NCI-H526 (cell line): ENCODE measurements around the gene BST2.
A peak's percentile ranks its signal among the peaks of the same experiment; 100 is the strongest.

Experiments used
- DNase-seq, 2 experiments: peaks; one replicate each; lab custom pipeline; 2025; lab: John Stamatoyannopoulos, UW

Gene BST2

DNA sequence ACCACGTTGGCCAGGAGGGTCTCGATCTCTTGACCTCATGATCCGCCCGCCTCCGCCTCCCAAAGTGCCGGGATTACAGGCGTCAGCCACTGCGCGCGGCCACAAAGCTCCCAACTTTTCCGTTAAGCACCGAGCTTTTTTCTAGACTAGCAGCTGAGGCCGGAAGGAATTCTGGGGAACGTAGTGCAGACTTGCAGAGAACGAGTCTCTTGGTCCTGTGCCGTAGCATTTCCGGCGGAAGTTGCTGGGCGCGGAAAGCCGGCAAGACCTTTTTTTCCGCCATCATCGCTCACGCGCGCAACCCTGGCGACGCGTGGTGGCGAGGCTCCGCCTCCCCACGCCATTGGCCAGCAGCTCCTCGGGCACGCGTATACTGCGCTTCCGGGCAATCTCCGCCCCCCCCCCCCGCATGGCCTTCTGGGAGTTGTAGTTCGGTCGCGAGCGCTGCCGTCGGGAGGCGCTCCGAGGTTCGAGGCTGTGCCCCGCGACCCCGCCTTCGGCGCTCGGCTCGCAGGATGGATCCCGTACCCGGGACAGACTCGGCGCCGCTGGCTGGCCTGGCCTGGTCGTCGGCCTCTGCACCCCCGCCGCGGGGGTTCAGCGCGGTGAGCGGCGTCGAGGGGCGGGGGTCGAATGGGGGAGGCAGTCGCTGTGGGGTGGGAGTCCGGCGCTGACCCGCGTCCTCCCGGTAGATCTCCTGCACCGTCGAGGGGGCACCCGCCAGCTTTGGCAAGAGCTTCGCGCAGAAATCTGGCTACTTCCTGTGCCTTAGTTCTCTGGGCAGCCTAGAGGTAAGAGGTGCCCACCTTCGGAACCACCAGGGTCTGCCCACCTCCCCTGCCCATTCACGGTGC, 14.4 kb upstream of the BST2 start, which contains the start of gene MVB12A:
Gene MVB12A, plus strand, starts transcription at position 427 of the 854 bp plus-strand sequence. Its CDS starts 89 bp downstream, at position 516.
- peak; percentile 91 to 96 for DNase-seq

DNA sequence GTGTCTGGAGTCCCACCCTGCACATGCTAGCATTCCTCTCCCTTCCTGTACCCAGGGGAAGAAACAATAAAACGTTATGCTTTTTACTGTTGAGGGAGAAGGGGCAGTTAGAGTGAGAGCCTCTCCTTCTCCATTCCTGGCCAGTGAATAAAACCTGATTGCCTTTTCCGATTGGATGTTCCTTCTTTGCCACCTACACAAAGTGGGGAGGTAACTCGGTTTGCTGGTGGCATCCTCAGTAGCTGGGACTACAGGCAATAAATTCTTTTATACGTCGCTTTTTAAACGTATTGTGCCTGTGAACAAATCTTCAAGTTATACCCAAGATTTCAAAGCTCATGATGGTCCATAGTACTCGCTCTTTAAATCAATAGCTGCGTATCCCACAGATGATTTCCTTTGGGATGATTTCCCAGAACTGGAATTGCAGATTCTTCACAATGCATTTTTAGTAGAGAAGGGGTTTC, 13.8 kb upstream of the BST2 start:
- DNase-seq, result no peak

DNA sequence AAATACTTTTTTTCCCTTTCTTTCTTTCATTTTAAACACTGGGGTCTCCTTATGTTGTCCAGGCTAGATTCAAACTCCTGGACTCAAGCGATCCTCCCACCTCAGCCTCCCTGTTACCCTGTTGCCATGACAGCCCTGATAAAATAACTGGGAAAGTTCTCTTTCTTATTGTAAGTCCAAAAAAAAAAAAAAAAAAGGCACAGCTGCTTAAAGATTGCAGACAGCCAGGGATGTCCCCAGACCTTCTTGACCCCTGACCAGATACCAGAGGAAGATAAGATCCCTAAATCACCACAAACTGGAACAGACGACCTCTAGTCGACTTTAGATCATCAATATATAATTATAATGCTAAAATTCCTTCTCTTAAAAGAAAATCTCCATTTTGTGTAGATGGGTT, 13.3 kb upstream of the BST2 start:
- no peak for DNase-seq

DNA sequence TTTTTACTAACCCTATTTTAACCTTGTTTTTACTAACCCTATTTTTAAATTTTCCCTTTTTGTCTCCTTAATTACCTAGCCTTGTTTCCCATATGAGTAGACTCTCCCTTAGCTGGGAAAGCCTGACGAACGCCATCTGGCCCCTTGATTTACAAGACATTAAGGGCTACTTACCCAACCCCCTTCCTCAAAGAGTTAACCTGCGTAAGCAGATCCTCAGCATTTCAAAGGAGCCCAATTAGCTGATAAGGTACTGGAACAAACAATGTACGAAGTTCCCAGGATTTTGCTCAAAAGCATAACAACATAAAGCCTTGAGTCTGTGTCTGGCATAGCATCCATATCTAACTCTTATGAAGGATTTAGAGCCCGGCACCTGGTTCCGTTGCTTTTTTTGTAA, 9.7 kb upstream of the BST2 start:
- DNase-seq, result no peak

DNA sequence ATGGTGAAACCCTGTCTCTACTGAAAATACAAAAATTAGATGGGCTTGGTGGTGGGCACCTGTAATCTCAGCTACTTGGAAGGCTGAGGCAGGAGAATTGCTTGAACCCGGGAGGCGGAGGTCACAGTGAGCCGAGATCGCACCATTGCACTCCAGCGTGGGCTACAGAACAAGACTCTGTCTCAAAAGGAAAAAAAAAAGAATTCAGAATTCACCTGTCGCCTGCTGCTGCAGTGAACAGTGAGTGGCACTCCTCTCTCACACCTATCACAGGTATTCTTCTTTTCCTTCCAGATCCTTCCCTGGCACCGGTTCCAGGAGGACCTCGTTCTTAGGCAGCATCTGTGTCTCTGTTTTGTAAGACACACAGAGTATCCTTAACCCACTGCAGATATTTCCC, 8.7 kb upstream of the BST2 start:
- no peak for DNase-seq

DNA sequence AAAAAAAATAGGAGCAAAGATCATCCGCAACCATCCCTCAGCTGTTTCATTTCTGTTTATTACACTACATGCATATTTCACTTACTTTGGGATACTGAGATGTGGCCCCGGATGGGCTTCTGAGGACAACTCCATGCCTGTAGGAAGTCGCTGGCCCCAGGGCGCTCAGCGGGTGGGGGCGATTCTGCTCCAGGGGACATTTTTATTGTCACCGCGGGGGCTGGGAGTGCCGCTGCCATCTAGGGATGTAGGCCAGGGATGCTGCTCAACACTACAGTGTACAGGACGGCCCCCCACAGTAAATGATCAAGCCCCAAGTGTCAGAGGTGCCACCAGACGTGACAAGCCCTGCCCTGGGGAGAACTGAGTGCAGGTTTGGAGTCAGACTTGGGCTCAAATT, 6.4 kb upstream of the BST2 start:
- DNase-seq, result no peak

DNA sequence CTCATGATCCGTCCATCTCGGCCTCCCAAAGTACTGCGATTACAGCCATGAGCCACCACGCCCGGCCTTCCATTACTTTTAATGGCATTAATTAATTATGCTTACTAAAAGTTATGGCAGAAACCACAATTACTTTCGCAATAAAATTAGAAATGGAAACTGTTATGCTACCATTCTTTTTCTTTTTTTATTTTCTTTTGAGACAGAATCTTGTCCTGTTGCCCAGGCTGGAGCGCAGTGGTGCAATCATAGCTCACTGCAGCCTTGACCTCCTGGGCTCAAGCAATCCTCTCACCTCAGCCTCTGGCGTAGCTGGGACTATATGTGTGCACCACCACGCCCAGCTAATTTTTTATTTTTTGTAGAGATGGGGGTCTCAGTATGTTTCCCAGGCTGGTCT, 4.6 kb upstream of the BST2 start:
- DNase-seq, result no peak

DNA sequence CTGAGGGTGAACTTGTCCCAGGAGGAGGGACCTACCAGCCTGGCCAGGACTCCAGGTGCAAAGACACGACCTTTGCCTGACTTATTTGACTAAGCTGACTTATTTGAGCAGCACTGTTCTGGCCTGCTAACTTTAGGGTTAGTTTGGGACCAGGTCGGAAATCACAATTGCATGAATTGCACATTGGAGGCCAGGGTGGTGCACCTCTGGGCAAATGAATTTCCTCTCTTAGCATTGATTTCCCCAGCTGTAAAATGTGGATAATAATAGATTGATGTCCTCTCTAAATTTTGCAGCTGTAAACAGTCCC, 1.4 kb upstream of the BST2 start:
- peak in 1 of 2 experiments; percentile 10 for DNase-seq

DNA sequence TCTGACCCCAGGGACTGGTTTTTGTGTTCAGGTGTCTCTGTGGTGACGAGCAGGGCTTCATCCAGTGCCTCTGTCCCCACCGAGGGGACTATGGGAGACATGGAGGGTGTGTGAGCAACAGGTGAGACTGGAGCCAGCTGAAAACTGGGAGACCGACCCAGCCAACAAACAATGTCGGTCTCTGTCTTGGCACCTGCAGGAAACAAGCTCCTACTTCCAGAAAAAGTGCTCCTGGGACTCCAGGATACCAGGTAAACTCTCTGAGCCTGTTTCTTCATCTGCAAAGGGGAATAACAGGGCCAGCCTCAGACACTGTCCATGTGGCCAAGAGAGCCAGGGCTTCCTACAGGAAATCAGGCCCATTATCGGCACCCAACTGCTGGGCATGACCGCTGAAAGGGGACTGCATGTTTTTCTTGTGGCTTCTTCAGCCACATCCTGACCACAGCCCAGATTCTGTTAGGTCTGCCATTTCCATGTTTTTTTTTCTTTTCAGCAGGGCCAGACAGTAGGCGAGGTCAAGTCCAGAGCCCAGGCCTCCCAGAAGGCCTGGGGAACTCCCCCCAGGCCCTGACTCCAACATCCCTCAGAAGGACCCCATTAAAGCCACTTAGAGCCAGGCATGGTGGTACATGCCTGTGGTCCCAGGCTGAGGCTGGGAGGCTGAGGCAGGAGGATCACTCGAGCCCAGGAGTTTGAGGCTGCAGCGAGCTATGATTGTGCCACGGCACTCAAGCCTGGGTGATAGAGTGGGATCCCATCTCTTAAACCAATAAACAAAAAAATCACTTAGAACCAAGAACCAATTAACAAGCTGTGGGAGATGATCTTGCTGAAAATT, 836 bp upstream of the BST2 start:
- DNase-seq, result no peak

DNA sequence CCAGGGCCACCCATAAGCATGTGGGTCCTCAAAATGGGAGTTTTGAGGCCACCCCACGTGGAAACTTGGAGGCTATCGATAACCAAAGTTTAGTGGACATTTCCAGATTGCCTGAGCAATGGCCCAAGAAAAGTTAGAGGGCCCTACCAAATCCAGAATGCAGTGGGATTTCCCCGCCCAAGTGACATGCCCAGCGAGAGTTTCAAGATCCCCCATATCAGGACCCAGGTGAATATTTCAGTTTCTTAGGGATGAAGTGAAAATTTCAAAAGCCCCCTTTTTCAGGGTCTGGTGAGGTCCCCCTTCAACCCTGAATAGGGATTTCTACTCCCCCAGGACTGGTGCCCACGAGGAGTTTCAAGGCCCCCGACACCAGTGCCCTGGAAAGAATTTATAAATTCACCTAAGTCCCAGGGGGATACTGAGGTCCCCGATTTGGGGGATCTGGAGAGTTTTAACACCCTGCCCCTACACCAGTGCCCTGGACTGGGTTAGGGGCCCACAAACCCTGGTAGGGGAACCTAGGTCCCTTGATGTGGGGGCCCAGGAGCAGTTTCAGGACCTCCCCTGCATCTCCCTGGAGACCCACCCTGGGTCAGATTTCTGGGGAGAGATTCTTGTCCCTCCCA, 695 bp downstream of the BST2 start:
- no peak for DNase-seq

DNA sequence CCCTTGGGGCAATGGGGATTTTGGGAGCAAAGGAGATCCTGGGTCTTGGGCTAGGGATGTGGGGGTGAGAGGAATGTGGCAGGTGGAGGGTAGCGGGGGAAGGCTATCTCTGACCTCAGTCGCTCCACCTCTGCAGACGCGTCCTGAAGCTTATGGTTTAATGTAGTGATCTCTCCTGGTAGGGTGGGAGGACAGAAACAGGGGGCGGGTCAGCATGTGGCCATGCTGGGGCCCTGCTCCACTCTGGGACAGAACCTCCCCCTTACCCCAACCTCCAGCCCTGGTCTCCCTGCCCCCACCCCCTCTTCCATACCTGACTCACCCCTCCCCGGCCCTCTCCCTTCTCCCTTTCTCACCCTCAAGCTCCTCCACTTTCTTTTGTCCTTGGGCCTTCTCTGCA, 1.4 kb downstream of the BST2 start:
- DNase-seq, result no peak

DNA sequence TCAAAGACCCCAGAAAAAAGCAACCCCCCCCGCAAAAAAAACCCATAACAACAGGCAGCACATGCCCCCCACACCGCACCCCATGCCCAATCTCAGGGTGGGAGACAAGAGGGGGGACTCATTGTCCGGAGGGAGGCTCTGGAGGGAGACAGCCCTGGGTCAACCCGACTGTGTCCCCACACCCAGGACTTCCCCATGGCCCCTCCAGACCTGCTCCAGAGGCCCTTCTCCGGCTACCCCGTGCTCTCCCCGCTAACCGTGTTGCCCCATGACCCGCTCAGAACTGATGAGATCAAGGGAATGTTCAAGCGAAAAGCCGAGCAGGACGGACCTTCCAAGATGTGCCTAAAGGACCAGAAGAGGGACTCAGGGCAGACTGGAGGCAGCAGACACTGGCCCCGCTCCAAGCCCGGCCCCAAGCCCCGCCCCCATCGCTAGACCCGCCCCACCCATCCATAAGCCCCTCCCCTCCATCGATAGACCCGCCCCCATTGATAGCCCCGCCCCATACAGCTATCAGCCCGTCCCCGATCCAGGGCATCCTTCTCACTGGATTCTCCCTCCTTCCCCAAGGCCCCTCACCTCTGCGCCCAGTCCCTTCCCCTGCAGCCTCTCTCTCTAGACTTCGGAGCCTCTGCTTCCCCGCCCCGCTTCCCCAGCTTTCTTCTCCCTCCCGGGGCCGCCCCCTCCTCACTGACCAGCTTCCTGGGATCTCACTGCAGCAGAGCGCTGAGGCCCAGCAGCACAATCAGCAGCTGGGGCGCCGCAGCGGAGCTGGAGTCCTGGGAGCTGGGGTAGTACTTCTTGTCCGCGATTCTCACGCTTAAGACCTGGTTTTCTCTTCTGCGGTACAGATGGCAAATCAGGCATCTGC, 2.2 kb downstream of the BST2 start:
- peak in 1 of 2 experiments; percentile 41 for DNase-seq

DNA sequence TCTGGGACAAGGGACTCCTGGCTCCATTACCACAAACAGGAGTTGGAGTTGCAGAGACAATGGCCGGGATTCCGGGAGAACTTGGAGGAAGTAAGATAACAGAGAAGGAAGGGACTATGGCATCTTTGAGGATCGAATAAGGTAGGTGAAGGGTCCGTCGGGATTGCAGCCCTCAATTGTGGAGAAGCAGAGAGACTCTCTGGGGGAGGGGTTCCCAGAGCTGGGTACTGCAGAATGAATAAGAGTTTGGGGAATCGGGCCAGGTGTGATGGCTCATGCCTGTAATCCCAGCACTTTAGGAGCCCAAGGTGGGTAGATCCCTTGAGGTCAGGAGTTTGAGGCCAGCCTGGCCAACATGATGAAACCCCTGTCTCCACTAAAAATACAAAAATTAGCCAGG, 3.8 kb downstream of the BST2 start:
- DNase-seq, result no peak

DNA sequence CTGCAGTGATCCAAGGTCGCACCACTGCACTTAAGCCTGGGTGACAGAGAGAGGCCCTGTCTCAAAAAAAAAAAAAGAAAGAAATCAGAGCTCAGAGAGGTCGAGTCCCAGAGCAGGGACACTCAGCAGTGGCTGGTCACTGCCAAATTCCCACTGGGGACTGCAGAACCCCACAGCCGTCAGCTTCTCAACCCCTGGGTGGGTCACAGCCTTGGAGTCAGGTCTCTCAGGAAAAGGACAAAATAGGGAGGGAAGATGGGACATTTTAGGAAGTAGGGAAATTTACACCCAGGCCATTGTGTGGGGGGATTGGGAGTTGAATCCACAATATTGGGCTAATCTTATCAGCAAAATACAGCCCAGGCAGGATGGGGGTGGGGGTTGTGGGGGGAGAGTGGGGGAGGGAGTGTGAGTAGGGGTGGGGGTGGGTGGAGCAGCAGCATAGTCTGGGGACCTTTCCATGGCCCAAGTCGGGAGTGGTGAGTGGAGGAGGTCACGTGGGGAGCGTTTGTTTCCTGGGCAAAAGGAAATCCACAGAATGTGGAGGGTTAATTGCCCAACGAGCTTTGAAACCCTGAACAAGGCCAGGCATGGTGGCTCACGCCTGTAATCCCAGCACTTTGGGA, 6.4 kb downstream of the BST2 start:
- no peak for DNase-seq

DNA sequence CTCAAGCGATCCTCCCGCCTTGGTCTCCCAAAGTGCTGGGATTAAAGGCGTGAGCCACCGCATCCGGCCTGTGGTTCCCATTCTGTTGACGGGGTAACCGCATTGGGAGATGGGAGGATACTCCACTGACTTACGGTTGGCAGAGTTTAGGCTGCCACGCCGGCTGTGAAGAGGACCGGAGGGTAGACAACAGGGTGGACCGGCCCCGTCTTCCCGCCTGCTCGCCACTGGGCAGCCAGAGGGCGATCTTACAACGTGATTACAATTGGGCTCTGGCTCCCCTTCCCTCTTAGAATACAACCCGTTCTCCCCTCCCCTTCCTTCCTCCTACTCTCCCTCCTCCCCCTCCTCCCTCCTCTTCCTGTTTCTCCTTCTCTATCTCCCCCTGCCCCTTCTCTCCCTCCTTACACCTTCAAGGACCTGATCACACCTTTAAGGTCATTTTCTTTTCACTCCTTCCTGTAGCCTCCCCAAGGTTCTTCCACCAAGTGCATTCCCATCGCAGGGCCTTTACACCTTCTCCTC, 10.5 kb downstream of the BST2 start:
- DNase-seq, result peak; percentile 33 to 56

DNA sequence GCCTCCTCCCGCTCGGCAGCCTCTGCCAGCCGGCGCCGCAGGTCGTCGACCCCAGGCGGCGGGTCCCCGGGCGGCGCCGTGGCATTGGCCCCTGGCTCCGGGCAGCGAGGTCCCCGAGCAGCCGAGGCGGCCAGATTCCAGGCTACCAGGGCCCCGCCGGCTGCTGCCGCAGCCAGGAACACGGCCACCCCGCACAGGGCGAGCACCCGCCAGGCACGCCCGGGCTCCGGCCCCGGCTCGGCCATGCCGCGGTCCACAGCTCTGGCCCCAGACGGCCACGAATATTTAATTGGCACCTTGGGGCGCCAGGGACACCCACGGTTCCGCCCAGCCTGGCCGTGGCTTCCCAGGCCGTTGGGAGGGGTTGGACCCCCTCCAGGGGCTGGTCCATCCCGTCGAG, 11.5 kb downstream of the BST2 start, which contains the start of gene CCDC194:
Gene CCDC194, minus strand, starts transcription at position 283 of the 400 bp plus-strand sequence. Its CDS starts 38 bp downstream, at position 245.
- DNase-seq, result no peak

DNA sequence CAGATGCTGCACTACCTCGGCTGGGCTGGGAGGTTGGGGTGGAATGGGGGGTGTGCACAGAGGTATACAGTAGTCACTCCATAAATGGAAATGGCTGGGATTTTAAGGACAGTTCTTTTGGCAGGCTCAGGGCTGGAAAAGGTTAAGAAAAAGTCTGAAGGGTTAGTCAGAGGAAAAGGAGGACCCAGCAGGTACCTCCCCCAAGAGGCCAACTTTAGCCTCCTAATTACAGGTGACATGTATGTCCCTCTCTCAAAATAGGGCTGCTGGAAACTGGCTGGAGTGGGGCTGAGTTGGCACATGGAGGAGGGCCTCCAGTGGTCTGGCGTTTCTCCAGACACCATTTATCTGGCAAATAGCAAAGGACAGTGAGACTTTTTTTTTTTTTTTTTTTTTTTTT, 12.4 kb downstream of the BST2 start:
- DNase-seq, result no peak

DNA sequence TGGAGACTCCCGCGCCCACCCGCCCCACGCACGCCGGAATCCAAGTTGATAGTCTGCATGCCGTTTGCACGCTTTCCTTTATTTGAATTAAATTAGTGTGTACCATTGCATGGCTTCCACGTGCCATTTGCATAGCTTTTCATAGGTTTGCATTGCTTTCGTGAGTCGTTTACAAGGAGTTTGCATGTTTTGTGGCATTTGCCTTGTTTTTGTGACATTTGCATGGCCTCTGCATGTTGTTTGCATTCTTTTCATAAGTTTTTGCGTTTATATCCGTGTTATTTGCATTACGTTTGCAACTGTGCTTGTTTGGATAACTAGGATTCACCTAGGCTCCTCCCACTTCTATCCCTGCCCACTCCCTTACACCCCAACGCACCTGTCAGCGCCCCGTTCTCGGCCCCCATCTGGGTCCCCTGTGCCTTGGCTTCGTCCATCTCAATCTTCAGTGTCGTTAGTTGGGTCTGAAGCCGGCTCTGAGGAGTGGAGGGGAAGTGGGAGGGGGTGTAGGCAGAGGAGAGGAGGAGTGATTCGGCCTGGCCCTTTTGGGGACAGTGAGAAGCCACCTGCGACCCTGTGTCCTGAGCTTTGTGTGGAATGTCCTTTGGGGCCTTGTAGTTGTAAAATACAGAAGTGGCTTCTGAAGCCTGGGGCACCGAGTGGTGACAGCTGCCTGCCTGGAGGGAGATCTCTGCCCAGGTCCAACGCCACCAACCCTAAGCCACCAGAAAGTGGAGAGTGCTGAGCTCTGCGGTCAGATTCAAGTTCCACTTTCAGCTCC, 13.9 kb downstream of the BST2 start:
- DNase-seq, result peak; percentile 79 to 85

DNA sequence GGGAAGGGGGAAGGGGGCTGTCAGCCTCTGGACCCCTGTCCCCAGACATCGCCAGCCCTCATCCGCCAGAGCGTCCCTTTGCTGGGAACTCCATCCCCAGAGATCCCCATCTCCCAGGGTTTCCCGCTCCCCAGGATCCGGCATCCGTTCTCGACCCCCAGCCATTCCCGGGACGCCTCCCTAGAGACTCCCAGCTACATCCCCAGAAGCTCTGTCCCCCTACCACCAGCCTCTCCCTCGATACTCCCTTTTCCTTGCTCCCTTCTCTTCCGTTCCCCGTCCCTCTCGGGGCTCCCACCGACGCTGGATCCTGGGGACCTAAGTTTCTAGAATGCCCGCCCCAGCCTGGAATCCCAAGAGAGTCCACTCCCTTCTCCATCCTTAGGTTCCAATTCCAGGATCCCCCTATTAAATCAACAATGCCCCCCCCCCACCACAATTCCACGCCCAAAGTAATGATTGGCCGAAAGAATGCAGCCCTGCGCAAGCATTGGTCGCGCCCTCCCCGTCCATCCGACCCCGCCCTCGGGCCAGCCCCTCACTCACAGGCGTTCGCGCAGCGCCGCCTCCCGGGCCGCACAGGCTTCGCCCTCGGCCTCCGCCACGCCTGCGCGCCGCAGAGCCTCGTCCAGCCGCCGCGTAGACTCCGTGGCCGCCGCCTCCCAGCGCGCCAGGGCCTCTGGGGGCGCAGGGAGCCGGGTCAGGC, 14.6 kb downstream of the BST2 start:
- peak; percentile 63 to 80 for DNase-seq
